Epithelial cell of umbilical artery (primary cell): Measurements from ENCODE around the gene BCAS2. TPM values are rescaled to one million over a fixed set of nuclear protein-coding genes. Genes with fewer than 3 reads are reported as not detected.

Source experiments
- total RNA-seq: library from RNA; depleted of rRNA; stranded (reverse); fragments of >200 nt; gene quantifications from 2 replicates; pipeline ENCODE4 v1.2.3, GENCODE V29; 2014

BCAS2 gene
- total RNA-seq: 56.2 and 70.8 TPM in 2 replicates

GRCh38 chr1:114581335-114582287 lies at the start of gene BCAS2:
Gene BCAS2 (minus strand): TSS chr1:114581615. CDS start chr1:114581591, 24 bp downstream.

Other genes starting within 250 kb of the BCAS2 start
- gene TRIM33, start 70.4 kb downstream of the BCAS2 start, total RNA-seq: 17.5 and 31.6 TPM in 2 replicates
- gene DENND2C, start 88.4 kb upstream of the BCAS2 start, total RNA-seq: 0.15 and 0.65 TPM in 2 replicates
- not detected in 2 replicates for gene AMPD1, start 113.9 kb upstream of the BCAS2 start, total RNA-seq
- 87.4 and 121 TPM in 2 replicates for gene NRAS, start 135.2 kb upstream of the BCAS2 start, total RNA-seq
- gene CSDE1, start 176.4 kb upstream of the BCAS2 start, total RNA-seq: 571 and 760 TPM in 2 replicates
- gene SIKE1, start 199.1 kb upstream of the BCAS2 start, total RNA-seq: 39.2 and 44.5 TPM in 2 replicates